Measurements from ENCODE around the gene NUDT4.
"Not testable (repeated sequence)": the region's sequence is repeated elsewhere in the genome, so short reads cannot be mapped to it uniquely, and the experiment has no call there.

The NUDT4 gene

GRCh38 chr12:93393425-93393824 is 15.7 kb downstream of the NUDT4 start:
- no peak for DNase-seq (ENCODE audit: insufficient read length, low spot score)
- no peak for FAIRE-seq

DNA sequence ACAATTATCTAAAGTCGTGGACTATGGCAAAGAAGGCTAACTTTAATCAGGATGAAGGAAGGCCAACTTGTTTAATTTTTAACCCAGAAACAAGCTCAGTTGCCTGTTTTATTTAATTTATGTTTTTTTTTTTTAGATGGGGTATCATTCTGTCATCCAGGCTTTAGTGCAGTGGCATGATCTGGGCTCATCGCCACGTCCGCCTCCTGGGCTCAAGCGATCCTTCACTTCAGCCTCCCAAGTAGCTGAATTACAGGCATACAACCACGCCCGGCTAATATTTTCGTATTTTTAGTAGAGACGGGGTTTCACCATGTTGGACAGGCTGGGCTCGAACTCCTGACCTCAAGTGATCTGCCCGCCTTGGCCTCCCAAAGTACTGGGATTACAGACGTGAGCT is 19.7 kb downstream of the NUDT4 start:
- no peak for FAIRE-seq
- DNase-seq (ENCODE audit: insufficient read length, low spot score): no peak

GRCh38 chr12:93399183-93399863 is 21.6 kb downstream of the NUDT4 start:
- DNase-seq (ENCODE audit: insufficient read length, low spot score): not testable (repeated sequence)
- FAIRE-seq: peak; percentile 71

- DNase-seq (ENCODE audit: insufficient read length, low spot score) (no peak), FAIRE-seq (no peak)
Observed at GRCh38 chr12:93402333-93403311, 24.9 kb downstream of the NUDT4 start.

DNA sequence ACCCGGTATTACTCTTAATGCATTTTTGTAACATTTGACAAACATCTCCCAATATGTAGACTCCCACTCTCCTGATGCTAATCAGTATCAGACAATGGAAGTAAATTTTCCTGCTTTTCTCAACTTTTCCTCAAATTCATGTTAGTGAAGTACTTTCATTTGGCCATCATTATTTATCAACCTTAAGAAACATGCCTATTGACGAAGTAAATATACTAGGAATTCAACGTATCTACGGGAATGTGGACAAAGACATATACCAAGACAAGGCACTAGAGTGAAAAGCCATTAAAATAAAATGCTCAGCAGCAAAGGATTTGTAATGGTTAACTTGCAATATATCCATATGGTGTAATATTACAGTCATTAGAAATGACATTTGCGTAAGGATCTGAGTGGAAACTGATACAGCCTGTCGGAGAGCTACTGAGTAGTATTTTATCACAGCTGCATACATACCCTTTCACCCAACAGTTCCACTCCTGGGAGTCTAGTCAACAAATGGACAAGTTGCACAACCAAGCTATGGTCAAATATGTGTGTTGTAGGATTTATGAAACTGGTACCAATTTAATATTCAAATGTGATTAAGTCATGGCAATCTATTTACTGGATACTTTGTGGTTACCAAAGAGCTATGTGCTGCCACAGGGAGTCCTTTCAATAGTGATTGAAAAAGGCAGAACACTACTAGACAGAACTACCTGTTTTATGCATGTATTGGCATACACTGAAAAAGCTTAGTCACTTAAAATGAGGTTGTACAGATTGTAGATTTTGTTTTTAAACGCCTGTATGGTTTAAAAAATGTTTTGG is 26.5 kb downstream of the NUDT4 start:
- no peak for FAIRE-seq
- no peak for DNase-seq (ENCODE audit: insufficient read length, low spot score)

- no peak for FAIRE-seq
- no peak for DNase-seq (ENCODE audit: insufficient read length, low spot score)
Observed at GRCh38 chr12:93404961-93405849, 27.5 kb downstream of the NUDT4 start.

DNA sequence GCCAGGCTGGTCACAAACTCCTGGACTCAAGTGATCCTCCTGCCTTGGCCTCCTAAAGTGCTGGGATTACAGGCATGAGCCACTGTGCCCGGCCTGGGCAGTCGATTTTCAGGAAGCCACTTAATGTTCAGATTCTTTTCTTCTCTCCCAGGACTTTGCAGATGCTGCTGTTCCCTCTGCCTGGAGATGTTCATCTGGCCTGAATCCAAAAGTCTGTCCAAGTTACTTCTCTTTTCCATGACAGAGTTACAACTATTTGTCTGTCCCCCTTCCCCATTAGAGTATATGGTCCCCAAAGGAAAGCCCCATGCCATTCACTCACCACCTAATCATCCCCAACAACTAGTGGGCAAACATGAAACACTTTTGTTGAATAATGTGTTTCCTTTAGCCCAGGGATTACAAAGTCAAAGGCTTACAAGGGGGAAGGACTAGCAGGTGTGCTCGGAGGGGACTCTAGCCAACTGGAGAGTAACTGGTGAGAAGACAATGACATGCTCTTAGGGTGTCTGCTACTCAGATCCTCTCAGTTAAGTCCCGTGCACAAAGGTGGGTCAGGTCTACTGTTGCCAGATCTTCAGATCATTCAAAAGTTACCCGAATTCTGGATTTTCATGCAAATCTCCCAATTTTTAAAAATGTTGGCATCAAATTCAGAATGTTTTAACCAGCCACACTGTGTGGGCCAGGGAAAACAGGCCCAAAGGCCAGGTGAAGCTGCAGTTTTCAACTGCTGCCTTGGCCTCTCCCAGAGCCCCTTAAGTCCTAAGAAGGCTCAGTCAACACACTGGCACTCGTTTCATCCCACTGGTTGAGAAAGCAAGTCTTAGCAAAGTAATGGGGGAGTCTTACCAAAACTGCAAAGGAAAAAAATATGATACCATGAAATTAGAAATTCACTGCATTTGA is 29.6 kb downstream of the NUDT4 start:
- FAIRE-seq: no peak

GRCh38 chr12:93407963-93408283 is 30.2 kb downstream of the NUDT4 start:
- DNase-seq (ENCODE audit: insufficient read length, low spot score) (no peak), FAIRE-seq (no peak)

More for the DNA sequence above, 29.6 kb downstream of the NUDT4 start:
- DNase-seq (ENCODE audit: insufficient read length, low spot score): no peak

DNA sequence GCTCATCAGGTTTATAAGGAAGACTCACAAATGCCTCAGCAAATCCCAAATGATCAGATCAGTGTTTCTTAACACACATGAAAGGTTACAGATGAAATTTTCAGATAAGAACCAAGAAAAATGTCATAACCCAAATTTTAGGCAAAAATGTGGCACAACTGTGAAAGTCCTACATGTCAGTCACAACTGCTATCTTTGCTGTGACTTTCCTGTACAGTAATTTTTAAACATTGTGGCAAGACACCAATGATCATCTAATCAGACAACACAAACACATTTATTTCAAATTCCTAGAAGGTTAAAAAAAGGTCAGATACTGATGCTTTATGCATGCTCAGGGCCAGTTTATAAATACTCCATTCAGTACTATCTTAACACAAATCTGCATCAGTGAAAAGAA is 31.1 kb downstream of the NUDT4 start:
- no peak for DNase-seq (ENCODE audit: insufficient read length, low spot score)
- FAIRE-seq: no peak

GRCh38 chr12:93409343-93410187 is 31.8 kb downstream of the NUDT4 start:
- not testable (repeated sequence) for FAIRE-seq; DNase-seq (ENCODE audit: insufficient read length, low spot score)

DNA sequence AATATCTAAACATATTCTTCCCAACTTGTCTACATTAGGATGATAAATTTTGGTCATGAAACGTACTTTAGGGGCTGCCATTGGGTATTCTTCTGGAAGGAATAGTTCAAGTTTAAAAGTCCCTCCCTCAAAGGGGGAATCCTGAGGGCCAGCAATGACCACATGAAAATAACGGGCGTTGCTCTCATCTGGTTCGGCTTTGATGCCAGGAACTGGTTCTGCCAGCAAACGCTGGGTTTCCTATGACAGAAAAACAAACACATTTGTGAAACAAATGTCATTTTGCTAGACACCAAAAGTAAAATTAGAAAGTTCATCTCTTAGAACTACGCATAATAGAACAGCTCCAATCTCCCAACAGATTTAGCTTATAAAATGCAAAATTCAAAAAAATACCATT is 33.3 kb downstream of the NUDT4 start:
- FAIRE-seq; DNase-seq (ENCODE audit: insufficient read length, low spot score): not testable (repeated sequence)

DNA sequence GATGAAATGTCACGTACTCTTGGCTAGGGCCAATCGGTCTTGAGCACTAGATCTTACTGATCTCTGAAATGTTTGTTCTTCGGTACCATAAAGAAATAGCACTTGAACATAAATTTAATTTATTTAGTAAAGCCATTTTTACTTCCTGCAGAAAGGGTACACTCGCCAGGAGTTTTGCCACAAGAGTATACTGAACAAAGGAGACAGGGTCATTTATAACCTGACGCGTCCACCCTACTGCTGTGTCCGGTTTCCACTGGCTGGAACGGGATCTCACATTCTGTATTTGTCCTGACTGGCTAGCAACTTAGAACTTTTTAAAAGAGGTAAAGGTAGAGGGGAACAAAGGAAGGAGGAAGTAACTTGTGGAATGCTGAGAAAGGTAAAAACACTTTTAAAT is 34.7 kb downstream of the NUDT4 start:
- not testable (repeated sequence) for FAIRE-seq; DNase-seq (ENCODE audit: insufficient read length, low spot score)

GRCh38 chr12:93413064-93413463 is 35.3 kb downstream of the NUDT4 start:
- FAIRE-seq: no peak

DNA sequence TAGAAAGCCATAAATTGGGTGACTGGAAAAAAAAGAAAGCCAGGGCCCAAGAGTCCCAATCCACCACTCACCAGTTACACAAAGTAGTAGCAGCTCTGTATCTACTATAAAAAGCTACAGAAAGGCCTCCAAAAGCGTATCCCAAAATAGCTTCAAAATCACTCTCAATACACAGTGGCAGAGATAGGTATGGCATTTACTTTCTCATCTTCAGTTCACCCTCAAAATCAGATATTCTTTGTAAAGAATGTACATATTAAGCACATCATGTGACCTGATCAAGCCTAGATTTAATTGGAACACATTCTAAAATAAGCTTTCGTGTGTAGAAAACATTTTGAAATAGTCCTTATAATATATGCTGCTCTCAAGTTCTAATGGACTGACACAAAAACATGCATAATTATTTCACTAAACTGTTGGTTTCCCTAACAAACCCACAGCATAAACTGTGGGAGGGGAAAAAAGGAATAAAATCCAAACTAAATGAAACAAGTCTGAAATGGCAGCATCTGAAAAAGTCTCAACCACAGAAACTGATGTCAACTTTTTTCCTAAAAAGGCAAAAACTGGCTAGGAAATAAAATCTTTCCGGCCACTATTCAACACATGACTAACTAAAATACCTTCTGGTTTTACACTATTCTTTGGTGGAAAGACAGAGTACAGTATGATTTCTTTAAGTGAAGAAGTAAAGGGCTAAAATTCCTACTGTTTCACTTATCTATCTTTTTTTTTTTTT is 38.2 kb downstream of the NUDT4 start:
- FAIRE-seq (no peak), DNase-seq (ENCODE audit: insufficient read length, low spot score) (no peak)

More at GRCh38 chr12:93413064-93413463, 35.3 kb downstream of the NUDT4 start:
- DNase-seq (ENCODE audit: insufficient read length, low spot score): no peak

DNA sequence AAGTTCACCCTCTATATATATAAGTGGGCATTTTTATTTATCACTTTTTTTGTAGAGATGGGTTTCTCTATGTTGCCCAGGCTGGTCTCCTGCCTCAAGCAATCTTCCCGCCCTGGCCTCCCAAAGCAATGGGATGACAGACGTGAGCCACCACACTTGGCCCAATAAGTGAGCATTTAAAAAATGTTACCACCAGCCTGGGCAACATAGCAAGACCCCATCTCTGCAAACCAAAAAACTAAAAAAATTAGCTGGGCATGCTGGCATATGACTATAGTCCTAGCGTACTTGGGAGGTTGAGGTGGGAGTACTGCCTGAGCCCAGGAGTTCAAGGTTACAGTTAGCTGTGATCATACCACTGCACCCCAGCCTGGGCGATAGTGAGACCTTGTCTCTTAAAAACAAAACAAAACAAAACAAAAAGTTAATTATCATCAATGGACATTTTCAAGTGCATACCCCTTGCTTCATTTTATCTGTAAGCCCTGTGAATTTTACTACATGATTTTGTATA is 40.3 kb downstream of the NUDT4 start:
- FAIRE-seq (no peak), DNase-seq (ENCODE audit: insufficient read length, low spot score) (no peak)

DNA sequence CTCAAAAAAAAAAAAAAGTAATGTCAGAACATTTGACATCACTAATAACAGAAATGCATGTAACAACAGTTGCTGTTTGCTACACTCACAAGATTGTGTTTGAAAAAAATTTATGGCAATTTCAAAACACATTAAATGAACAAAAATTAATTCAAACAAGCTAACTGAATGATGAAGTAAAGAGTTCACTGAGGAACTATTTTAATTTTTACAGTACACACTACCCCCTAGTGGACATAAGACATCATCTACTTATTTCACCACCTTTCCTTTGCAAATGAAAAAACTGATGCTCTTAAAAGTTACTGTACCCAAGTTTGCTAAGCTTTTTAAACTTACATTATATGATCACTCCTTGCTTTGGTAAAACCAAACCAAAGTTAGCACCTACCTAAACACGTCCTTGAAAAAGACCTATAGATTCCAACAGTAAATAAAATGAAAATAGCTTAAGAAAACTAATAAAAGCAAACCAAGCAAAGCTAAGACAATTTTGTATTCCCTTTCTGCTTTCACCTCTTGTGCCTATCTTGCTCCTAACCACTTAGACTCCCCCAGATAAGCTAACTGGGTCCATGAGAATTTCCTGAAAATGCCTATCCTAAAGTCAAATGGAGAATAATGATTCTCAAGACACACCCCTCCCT is 41.8 kb downstream of the NUDT4 start:
- DNase-seq (ENCODE audit: insufficient read length, low spot score) (peak; percentile 47), FAIRE-seq (no peak)

GRCh38 chr12:93422050-93422449 is 44.3 kb downstream of the NUDT4 start:
- DNase-seq (ENCODE audit: insufficient read length, low spot score) (no peak), FAIRE-seq (no peak)

All from HTR-8/SVneo (cell line).